GM12872 (cell line): ENCODE results near the gene MAP1S.

Experiments used
- CTCF ChIP-seq: IDR thresholded peaks from 3 replicates; pipeline ENCODE4 v1.5.1; 2011; ENCODE audit warnings: low read depth, mild to moderate bottlenecking, low read length, moderate library complexity; ENCODE audit not compliant: insufficient read depth

Gene MAP1S

GRCh38 chr19:17695198-17695597 lies 24.1 kb upstream of the MAP1S start:
- TF ChIP-seq CTCF, result no peak

GRCh38 chr19:17703824-17704463 lies 15.3 kb upstream of the MAP1S start:
- TF ChIP-seq CTCF, result peak; percentile 95

GRCh38 chr19:17706750-17707181 lies 12.5 kb upstream of the MAP1S start:
- no peak for TF ChIP-seq CTCF

GRCh38 chr19:17711851-17712250 lies 7.4 kb upstream of the MAP1S start:
- no peak for TF ChIP-seq CTCF

GRCh38 chr19:17716309-17716929 lies 2.9 kb upstream of the MAP1S start:
- TF ChIP-seq CTCF, result peak; percentile 35; the same call in 2 of the 3 replicates

- TF ChIP-seq CTCF, result no peak
Measured at GRCh38 chr19:17718550-17718946, 732 bp upstream of the MAP1S start.

GRCh38 chr19:17719730-17720400 lies 585 bp downstream of the MAP1S start:
- no peak for TF ChIP-seq CTCF
